Effector memory CD4-positive, alpha-beta T cell (primary cell): ENCODE results near the gene RFTN1.

ENCODE experiments used
- DNase-seq, 3 donors: peaks; one replicate each; pipeline ENCODE4 v3.0.0-alpha.2; 2020
- H3K27ac ChIP-seq: 2 replicates; pipeline ENCODE4 v1.7.0; 2013; ENCODE audit warnings: mild to moderate bottlenecking, low read length, moderate library complexity; ENCODE audit not compliant: insufficient read depth, poor library complexity, severe bottlenecking
- H3K27me3 ChIP-seq: replicated peaks from 2 replicates; pipeline ENCODE4 v1.7.0; 2013; ENCODE audit warnings: mild to moderate bottlenecking, low read length; ENCODE audit not compliant: insufficient read depth, control insufficient read depth, poor library complexity, severe bottlenecking
- H3K36me3 ChIP-seq: 2 replicates; pipeline ENCODE4 v1.7.0; 2013; ENCODE audit warnings: mild to moderate bottlenecking, low read length, moderate library complexity; ENCODE audit not compliant: control insufficient read depth, insufficient read depth
- H3K4me1 ChIP-seq: 2 replicates; pipeline ENCODE4 v1.7.0; 2013; ENCODE audit warnings: low read length, mild to moderate bottlenecking; ENCODE audit not compliant: control insufficient read depth, insufficient read depth, poor library complexity, severe bottlenecking
- H3K4me3 ChIP-seq: 2 replicates; pipeline ENCODE4 v1.7.0; 2013; ENCODE audit warnings: low read length, low read depth, mild to moderate bottlenecking; ENCODE audit not compliant: insufficient read depth, poor library complexity, severe bottlenecking
- H3K9me3 ChIP-seq: 2 replicates; pipeline ENCODE4 v1.7.0; 2013; ENCODE audit warnings: mild to moderate bottlenecking, low read length, moderate library complexity; ENCODE audit not compliant: control insufficient read depth

Gene RFTN1

DNA sequence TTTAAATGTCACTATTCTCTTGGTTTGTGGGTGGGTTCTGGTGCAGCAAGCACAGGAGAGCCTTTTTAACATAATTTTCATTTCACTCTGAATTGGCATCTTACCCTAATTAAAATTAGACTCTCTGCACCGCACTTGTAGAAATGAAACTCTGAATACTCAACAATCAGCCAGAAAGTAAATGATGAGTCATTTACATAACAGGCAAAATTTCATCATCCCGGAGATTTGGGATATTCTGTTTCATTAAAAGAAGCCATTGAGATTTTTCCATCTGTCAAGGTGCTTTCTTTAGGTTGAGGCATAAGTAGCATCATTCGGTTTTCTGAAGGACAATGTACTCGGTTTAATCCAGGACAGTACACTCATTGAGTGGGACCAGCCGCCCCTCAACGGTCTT lies 111.0 kb downstream of the RFTN1 start:
- no peak for DNase-seq
- Histone ChIP-seq H3K4me3 (no peak overlapping the region), H3K4me1 (no peaks in the 10 kb centered on the region), H3K27ac (no peak overlapping the region), H3K27me3 (no peaks in the 10 kb centered on the region), H3K9me3 (no peaks in the 10 kb centered on the region), H3K36me3 (peaks cover 4% of the 10 kb centered on the region)

DNA sequence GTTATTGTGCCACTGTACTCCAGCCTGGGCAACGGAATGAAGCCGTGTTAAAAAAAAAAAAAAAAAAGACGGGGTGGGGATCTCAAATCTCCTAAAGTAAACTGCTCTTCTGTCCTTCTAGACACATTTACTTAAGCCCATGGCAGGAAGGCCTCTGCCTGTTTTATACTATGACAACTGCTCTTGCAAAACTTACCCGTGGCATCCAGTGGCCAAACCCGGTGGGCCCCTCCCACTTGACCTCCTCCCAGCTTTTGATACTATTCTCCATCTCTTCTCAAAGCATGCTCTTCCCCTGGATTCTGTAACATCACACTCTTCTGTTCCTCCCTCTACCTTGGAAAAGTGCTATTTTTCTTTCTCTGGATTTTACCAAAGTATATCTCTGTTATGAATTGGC lies 112.2 kb downstream of the RFTN1 start:
- Histone ChIP-seq H3K27ac (no peak overlapping the region), H3K27me3 (no peaks in the 10 kb centered on the region), H3K4me1 (no peaks in the 10 kb centered on the region), H3K36me3 (peaks cover 4% of the 10 kb centered on the region), H3K4me3 (no peak overlapping the region), H3K9me3 (no peaks in the 10 kb centered on the region)
- no peak for DNase-seq

DNA sequence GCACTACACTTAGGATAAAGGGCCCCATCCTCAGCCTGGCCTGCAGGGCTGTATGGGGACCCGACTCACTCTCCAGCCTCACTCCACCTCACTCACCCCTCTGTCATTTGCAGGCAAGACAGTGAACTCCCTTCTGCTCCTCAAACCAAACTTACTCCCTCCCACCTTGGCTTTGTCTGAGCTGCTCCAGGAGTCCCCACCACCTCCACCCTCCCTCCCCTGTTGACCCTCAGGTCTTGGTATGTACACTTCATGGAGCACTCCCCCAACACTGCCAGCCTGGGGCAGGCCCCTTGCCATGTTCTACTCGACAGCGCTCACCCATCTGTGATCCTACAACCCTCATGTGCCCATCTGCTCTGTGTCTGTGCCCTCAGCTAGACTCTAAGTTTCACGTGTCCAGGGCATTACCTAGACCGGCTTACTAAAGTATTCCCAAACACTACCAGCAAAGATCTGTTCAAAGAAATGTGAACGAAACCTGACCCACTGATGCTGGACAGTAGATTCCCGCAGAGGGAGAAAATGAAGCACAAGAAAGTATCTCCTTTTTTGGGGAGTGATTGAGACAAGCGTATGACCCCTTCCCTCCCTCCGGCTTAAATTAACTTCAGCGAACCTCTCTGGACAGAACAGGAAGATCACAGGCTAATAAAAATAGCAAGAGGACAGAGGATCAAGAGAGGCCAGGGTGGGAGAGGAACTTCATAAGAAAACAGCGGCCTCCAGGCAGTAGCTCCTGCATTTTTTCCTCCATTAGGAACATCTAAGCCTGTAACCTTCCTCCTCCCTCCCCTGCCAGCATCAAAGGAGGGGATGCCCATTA lies 113.2 kb downstream of the RFTN1 start:
- Histone ChIP-seq H3K4me3 (no peak overlapping the region), H3K36me3 (peaks cover 4% of the 10 kb centered on the region), H3K9me3 (no peaks in the 10 kb centered on the region), H3K4me1 (no peaks in the 10 kb centered on the region), H3K27me3 (no peaks in the 10 kb centered on the region), H3K27ac (no peak overlapping the region)
- DNase-seq = no peak

DNA sequence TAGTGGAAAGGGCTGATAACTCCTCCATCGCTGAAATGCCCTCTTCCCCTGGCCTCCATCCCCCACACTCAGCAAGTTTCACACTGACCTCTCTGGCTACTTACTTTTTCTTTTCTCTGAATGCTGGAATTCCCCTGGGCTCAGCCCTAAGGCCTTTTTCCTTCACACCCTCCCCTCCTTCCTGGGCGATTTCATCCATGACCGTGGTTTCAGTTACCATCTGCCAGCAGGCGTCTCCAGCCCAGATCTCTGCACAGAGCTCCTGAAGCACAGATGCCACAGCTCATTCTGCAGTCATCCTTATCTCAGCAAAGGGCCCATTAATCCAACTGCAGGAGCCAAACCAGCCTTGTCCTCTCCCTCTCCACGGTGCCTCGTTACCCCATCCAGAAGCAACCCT lies 114.0 kb downstream of the RFTN1 start:
- no peak for DNase-seq
- H3K27ac ChIP-seq = no peak overlapping the region
- no peaks in the 10 kb centered on the region for H3K9me3 ChIP-seq
- peaks cover 4% of the 10 kb centered on the region for H3K36me3 ChIP-seq
- no peaks in the 10 kb centered on the region for H3K27me3 ChIP-seq
- no peak overlapping the region for H3K4me3 ChIP-seq
- no peaks in the 10 kb centered on the region for H3K4me1 ChIP-seq

DNA sequence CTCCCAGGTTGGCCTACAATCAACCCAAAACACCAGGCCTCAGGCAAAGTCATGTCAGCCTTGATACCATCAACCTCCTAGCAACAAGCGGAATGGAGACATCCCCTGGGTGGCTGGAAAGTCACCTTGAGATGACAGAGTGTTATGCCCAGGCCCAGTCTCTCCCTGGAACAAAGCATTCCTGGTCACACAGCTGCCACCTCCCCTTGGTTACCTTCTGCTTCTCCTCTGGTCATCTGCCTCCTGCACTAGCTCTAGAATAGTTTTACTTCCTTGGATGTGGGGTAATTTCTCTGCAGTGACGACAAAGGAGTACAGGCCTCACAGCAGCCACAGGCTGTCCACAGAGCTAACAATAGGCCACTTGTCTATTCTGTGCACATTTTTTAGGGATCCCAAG lies 114.9 kb downstream of the RFTN1 start:
- Histone ChIP-seq H3K27ac (no peak overlapping the region), H3K4me3 (no peak overlapping the region), H3K27me3 (no peaks in the 10 kb centered on the region), H3K9me3 (no peaks in the 10 kb centered on the region), H3K36me3 (peaks cover 4% of the 10 kb centered on the region), H3K4me1 (no peaks in the 10 kb centered on the region)
- DNase-seq = no peak

DNA sequence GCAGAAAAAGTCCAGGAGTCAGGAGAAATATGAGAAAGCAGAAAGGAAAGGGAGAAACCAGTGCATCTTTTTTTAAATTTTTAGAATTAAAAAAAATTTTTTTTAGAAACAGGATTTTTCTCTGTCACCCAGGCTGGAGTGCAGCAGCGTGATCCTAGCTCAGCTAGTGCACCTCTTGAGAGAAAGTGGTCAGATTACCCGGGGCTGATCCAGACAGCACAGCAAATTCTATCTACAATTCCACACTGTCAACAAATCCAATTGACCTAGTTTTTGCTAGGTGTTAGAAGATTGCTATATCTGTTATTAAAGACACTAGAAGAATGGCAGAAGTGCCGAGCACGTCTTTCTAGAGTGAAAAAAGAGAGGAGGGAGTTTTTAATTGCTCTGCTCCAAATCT lies 117.3 kb downstream of the RFTN1 start:
- H3K4me1 ChIP-seq = no peaks in the 10 kb centered on the region
- peaks cover 4% of the 10 kb centered on the region for H3K36me3 ChIP-seq
- no peak overlapping the region for H3K4me3 ChIP-seq
- DNase-seq = no peak
- no peaks in the 10 kb centered on the region for H3K27me3 ChIP-seq
- no peak overlapping the region for H3K27ac ChIP-seq
- H3K9me3 ChIP-seq = no peaks in the 10 kb centered on the region

DNA sequence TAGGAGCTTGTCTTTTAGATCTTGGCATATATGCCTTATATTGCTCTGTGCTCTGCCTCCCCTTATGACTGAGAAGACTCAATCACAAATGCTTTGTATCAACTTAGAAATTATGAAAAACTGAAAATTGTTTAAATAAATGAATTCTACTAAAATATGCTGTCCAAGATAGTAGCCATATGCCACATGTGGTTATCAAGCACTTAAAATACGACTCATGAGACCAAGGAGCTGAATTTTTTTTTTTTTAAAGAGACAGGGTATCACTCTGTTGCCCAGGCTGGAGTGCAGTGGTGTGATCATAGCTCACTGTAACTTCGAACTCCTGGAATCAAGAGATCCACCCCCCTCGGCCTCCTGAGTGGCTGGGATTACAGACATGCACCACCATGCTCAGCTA lies 118.3 kb downstream of the RFTN1 start:
- DNase-seq = no peak
- Histone ChIP-seq H3K36me3 (peaks cover 4% of the 10 kb centered on the region), H3K4me1 (no peaks in the 10 kb centered on the region), H3K9me3 (no peaks in the 10 kb centered on the region), H3K27ac (no peak overlapping the region), H3K4me3 (no peak overlapping the region), H3K27me3 (no peaks in the 10 kb centered on the region)

DNA sequence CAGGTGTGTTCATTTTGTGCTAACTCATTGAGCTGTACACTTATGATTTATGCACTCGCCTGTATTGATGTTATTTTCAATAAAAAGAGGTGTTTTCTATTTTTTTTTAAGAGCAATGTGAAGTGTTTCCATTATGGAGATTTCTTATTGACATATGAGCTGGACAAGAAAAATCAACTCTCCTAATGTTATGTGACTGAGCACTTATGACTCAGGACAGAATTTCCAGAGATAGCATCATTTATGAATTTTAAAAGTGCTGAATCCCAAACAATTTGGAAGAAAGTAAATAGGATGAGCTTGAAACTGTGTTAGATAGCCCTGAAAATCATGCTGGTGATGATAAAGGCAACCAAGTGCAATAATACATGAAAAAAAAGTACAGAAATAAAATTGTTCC lies 118.9 kb downstream of the RFTN1 start:
- Histone ChIP-seq H3K4me3 (no peak overlapping the region), H3K36me3 (peaks cover 4% of the 10 kb centered on the region), H3K27me3 (no peaks in the 10 kb centered on the region), H3K27ac (no peak overlapping the region), H3K4me1 (no peaks in the 10 kb centered on the region), H3K9me3 (no peaks in the 10 kb centered on the region)
- no peak for DNase-seq

DNA sequence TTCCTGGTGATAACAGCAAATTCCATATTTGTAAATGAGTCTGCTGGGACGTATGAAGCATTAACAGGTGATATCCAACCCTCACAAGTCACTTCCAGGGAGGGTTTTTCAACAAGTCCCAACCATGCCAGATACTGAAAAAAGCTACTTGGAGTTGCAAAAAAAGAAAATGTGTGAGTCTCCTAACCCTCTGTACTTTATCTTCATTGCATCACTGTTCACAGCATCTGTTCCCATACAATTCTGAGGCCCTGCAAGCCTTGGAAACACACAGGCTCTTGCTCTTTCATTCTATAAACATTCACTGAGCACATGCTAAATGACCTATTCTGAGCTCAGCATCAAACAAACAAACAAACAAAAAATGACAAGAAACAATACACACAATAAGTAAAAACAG lies 120.8 kb downstream of the RFTN1 start:
- H3K27ac ChIP-seq = no peak overlapping the region
- no peak overlapping the region for H3K4me3 ChIP-seq
- H3K4me1 ChIP-seq = no peaks in the 10 kb centered on the region
- no peaks in the 10 kb centered on the region for H3K9me3 ChIP-seq
- no peaks in the 10 kb centered on the region for H3K27me3 ChIP-seq
- no peak for DNase-seq
- no peaks in the 10 kb centered on the region for H3K36me3 ChIP-seq

DNA sequence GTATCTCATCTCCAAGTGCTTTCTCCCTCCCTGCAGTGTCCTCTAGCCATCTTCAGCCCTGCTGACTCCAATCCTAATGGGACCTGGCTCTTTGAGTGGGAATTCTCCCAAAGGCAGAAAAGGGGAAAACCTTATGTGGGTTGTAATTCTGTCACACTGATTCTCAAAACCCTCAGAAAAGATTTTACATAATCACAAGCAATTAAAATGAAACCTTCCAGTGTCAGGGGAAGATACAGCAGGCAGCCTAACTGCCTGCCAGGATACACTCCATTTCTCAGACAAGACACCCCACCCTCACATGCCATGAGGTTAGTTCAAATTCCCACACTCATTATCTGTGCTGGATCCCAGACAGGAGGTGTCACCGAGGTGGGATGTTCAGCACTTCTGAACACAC lies 121.4 kb downstream of the RFTN1 start:
- Histone ChIP-seq H3K4me3 (no peak overlapping the region), H3K27me3 (no peaks in the 10 kb centered on the region), H3K27ac (no peak overlapping the region), H3K4me1 (no peaks in the 10 kb centered on the region), H3K36me3 (no peaks in the 10 kb centered on the region), H3K9me3 (no peaks in the 10 kb centered on the region)
- no peak for DNase-seq
